HG03139 (cell line): ENCODE results near the gene BMP5.

Experiments
- ATAC-seq: cut with Tn5 transposase; IDR thresholded peaks from one replicate; pipeline ENCODE4 v1.9.1; 2021; ENCODE audit not compliant: unreplicated experiment

Gene BMP5

DNA sequence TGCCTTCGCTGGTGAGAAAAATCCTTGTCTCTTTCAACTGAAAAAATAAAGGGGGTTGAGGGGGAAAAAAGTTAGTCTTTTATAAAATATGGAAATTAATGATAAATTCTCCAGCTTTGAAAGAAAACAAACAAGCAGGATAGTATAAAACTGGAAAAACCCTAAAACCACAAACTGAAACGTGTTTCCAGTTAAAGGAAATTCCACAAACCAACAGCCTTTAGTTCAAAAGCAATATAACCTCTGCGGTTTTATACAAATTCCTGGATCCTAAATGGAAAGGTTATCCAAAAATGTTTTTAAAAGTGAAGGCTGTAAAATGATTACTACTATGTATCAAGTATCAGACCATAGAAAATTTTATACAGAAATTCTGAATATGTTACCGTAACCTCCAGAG is 55.6 kb downstream of the BMP5 start:
- ATAC-seq = no peak

DNA sequence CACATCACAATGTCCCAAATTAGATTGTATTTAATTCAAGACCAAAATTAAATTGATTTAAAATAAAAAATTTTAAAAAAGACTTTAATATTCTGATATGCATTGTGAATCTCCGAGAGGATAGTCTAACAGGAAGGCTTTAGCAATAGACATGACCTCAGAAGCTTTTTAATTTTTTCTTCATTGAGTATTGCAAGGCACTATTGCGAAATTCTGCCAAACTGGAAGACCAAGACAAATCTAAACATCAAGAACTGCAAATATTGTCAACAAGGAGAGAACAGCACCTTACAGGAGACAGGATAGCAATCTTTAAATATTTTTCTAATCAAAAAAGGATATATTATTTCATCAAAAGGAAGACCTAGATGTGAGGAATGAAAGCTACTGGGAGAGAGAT is 56.9 kb downstream of the BMP5 start:
- ATAC-seq = no peak

DNA sequence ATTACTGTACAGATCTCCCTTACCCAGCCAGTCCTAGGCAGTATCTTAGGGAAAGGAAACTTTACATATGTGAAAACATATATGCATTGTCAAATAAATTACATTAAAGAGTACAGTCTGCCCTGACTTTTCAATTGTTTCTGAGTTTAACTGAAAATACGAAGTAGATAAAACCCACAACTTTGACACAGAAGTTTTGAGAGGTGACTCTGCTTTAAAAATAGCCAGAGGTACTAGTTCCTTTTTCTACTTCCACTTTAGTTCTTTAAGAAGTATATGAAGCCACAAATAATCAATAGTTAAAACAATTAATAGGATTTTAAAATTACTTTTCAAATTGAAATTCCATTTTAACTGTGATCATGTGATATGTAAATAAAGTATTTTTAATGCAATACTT is 62.9 kb downstream of the BMP5 start:
- no peak for ATAC-seq

DNA sequence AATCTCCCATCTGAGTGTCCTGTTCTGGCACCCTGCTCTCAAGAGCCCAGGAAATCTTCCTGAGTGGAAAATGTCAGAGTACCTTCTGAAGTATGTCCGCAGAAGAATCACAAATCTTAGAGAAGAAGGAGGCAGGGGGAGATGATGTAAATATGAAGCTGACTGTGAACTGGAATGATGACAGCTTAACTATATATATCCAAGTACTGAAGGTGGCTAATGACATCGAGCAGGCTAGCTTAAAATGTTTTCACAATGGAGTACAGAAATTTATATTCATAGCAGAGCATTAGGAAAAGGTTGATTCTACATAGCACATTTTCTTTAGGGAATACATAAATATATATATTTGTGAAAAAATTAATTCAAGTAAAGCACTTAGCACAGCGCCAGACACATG is 64.3 kb downstream of the BMP5 start:
- no peak for ATAC-seq

- ATAC-seq = no peak
Measured at GRCh38 chr6:55802259-55802658, 73.1 kb downstream of the BMP5 start.

GRCh38 chr6:55798571-55798970 is 76.8 kb downstream of the BMP5 start:
- no peak for ATAC-seq

GRCh38 chr6:55794136-55794812 is 81.1 kb downstream of the BMP5 start:
- ATAC-seq = no peak

- ATAC-seq = no peak
Measured at GRCh38 chr6:55785273-55785672, 90.1 kb downstream of the BMP5 start.

GRCh38 chr6:55782275-55782674 is 93.1 kb downstream of the BMP5 start:
- no peak for ATAC-seq

GRCh38 chr6:55778705-55779104 is 96.7 kb downstream of the BMP5 start:
- no peak for ATAC-seq

- ATAC-seq = no peak
Measured at GRCh38 chr6:55777469-55777868, 97.9 kb downstream of the BMP5 start.

DNA sequence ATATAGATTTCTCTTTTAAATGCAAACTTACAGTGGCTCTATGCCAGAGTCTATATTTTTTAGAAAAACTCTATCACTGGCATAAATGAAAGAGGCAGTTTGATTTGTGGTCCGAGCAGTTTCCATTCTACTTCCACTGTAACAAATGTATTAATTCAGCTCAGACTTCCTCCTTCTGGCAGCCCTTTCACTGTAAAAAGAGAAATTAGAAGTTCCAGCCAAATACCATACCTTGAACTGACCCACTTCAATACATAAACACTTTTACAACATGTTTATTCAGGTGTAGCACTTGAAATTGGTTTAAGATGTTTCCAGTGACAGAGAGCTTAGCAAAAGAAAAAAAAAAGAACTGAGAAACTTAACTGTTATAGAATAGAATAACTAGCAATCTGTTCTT is 99.3 kb downstream of the BMP5 start:
- ATAC-seq = no peak

DNA sequence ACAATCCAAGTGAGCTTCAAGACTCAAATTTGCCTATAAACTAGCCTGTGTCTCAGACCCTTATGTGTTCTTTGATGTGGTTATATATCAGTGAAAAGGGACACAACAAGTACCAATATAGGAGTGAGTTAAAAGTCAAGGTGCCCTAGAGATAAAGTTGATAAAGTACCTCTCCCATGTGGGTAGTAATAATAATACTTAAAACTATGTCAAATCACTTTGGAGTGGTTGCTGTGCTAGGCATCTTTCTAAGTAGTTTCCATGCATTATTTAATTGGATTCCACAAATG is 100.4 kb downstream of the BMP5 start:
- ATAC-seq = no peak

GRCh38 chr6:55774286-55775028 is 100.9 kb downstream of the BMP5 start:
- no peak for ATAC-seq

GRCh38 chr6:55773620-55774216 is 101.7 kb downstream of the BMP5 start:
- ATAC-seq = no peak

DNA sequence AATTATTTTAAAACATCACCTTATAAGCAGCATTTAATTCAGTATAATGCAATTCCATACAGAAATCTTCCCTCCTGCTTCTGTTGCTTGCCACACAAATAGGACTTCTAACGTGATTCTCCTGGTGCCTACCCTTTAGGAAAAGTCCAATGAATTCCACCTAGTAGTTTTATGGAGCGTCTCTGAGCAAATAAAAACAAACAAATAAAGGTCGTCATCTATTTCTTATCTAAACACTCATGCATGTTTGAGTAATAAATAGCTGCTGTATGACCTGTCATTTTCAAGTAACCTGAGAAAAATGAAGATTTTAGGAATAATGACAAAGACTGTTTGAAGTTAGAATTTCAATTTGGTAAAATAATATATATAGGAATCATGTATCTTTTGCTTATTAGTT is 102.7 kb downstream of the BMP5 start:
- ATAC-seq = no peak

- no peak for ATAC-seq
Measured at GRCh38 chr6:55759536-55759935, 115.9 kb downstream of the BMP5 start.

GRCh38 chr6:55758156-55758937 is 117.0 kb downstream of the BMP5 start:
- ATAC-seq = no peak

GRCh38 chr6:55756531-55757031 is 118.8 kb downstream of the BMP5 start:
- no peak for ATAC-seq

DNA sequence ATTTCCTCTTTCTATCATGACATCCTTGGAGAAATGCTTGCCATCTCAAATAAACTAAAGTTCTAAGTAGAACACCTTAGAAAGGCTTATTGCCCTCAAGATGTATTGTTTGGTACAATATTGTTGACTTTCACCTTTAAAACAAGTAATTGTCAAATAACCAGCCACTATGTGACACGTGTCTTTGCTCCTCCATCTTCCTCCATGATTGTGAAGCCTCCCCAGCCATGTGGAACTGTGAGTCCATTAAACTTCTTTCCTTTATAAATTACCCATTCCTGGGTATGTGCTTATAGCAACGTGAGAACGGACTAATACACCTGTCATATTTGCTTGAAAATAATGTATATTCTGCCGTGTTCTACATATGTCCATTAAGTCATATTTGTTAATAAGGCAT is 126.5 kb downstream of the BMP5 start:
- no peak for ATAC-seq

DNA sequence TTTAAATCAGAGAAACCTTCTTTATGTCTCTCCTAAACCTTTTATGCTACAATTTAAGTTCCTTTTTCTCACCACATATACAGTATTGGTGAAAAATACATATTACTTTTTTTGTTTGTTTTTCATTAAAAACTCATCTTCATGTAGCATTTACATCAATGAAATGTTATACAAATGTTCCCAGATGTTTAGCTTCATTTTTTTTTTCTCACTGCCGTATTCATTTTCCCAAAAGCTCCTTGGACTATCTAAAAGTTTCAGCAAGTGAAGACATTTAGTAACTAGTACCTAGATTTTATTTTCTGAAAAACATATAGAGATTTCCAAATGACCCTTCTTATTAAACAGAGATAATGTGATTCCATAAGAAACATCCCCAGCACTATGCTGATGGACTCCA is 128.9 kb downstream of the BMP5 start:
- no peak for ATAC-seq

GRCh38 chr6:55734256-55734655 is 141.1 kb downstream of the BMP5 start:
- no peak for ATAC-seq
